ENCODE measurements around the gene PHACTR2. TPM values are rescaled to one million over a fixed set of nuclear protein-coding genes. Genes with fewer than 3 reads are reported as not detected.

PHACTR2 gene
- total and polyA plus RNA-seq, 7 experiments from 2014 or later = 10.0 to 42.2 (median 21.7) TPM

- ATAC-seq = no peak
- Mint-ChIP-seq H3K9me3 (peaks cover 0 to 9% (median 1%) of the 10 kb centered on the region in 11 donors), H3K36me3 (peaks cover 0 to 5% (median 5%) of the 10 kb centered on the region in 5 donors), H3K27me3 (peaks cover 10 to 39% (median 14%) of the 10 kb centered on the region in 5 donors), H3K4me1 (peaks cover 11 to 20% (median 14%) of the 10 kb centered on the region in 7 donors), H3K4me3 (no peak overlapping the region), H3K27ac (peak overlapping the region in 1 of 9 donors; percentile 21)
- H3K4me1 ChIP-seq (ENCODE audit: control insufficient read depth in 2 of 2, insufficient read depth in 2 of 2, low read length in 2 of 2) = peaks cover 0 to 8% of the 10 kb centered on the region in 2 donors
- intact Hi-C loops (cut with micrococcal nuclease) = no loop called here
- no peak overlapping the region for H3K4me3 ChIP-seq (ENCODE audit: low read length)
- CTCF ChIA-PET = no interaction called here
- H3K27me3 ChIP-seq (ENCODE audit: control insufficient read depth in 2 of 2, insufficient read depth in 2 of 2, low read length in 2 of 2) = no peaks in the 10 kb centered on the region
- POLR2A ChIA-PET = no interaction called here
- no peaks in the 10 kb centered on the region for H3K36me3 ChIP-seq (ENCODE audit: control insufficient read depth in 2 of 3, insufficient read depth in 3 of 3, low read length in 3 of 3)
- DNase-seq = no peak
- H3K27ac ChIP-seq (ENCODE audit: low read depth, low read length) = no peak overlapping the region
- H3K9me3 ChIP-seq (ENCODE audit: control insufficient read depth in 2 of 3, low read length in 3 of 3) = no peaks in the 10 kb centered on the region
Observed at GRCh38 chr6:143674483-143675381, 3.0 kb upstream of the PHACTR2 start.

GRCh38 chr6:143675382-143675900 lies 2.3 kb upstream of the PHACTR2 start:
- no peak overlapping the region for H3K4me3 ChIP-seq (ENCODE audit: low read length)
- H3K27ac Mint-ChIP-seq = peak overlapping the region in 2 of 9 donors; percentile 7 to 24
- peaks cover 11 to 22% (median 16%) of the 10 kb centered on the region in 7 donors for H3K4me1 Mint-ChIP-seq
- H3K36me3 ChIP-seq (ENCODE audit: control insufficient read depth in 2 of 3, insufficient read depth in 3 of 3, low read length in 3 of 3) = no peaks in the 10 kb centered on the region
- H3K27me3 ChIP-seq (ENCODE audit: control insufficient read depth in 2 of 2, insufficient read depth in 2 of 2, low read length in 2 of 2) = no peaks in the 10 kb centered on the region
- no peak overlapping the region for H3K4me3 Mint-ChIP-seq
- no peak overlapping the region for H3K27ac ChIP-seq (ENCODE audit: low read depth, low read length)
- CTCF ChIA-PET = no interaction called here
- DNase-seq (no peak), ATAC-seq (no peak)
- H3K9me3 ChIP-seq (ENCODE audit: control insufficient read depth in 2 of 3, low read length in 3 of 3) = no peaks in the 10 kb centered on the region
- peaks cover 0 to 7% (median 2%) of the 10 kb centered on the region in 5 donors for H3K36me3 Mint-ChIP-seq
- intact Hi-C loops (cut with micrococcal nuclease) = no loop called here
- H3K9me3 Mint-ChIP-seq = peaks cover 0 to 4% (median 0%) of the 10 kb centered on the region in 11 donors
- POLR2A ChIA-PET = no interaction called here
- H3K4me1 ChIP-seq (ENCODE audit: control insufficient read depth in 2 of 2, insufficient read depth in 2 of 2, low read length in 2 of 2) = peaks cover 0 to 8% of the 10 kb centered on the region in 2 donors
- H3K27me3 Mint-ChIP-seq = peaks cover 8 to 44% (median 14%) of the 10 kb centered on the region in 5 donors

- no peak for ATAC-seq
- no peak overlapping the region for H3K27ac ChIP-seq (ENCODE audit: low read depth, low read length)
- Mint-ChIP-seq H3K4me3 (no peak overlapping the region), H3K9me3 (peaks cover 0 to 3% (median 0%) of the 10 kb centered on the region in 11 donors), H3K27ac (peak overlapping the region in 1 of 9 donors; percentile 24), H3K36me3 (peaks cover 0 to 6% (median 0%) of the 10 kb centered on the region in 5 donors), H3K4me1 (peaks cover 11 to 25% (median 14%) of the 10 kb centered on the region in 7 donors), H3K27me3 (peaks cover 4 to 45% (median 14%) of the 10 kb centered on the region in 5 donors)
- intact Hi-C loops (cut with micrococcal nuclease) = no loop called here
- peaks cover 0 to 8% of the 10 kb centered on the region in 2 donors for H3K4me1 ChIP-seq (ENCODE audit: control insufficient read depth in 2 of 2, insufficient read depth in 2 of 2, low read length in 2 of 2)
- H3K9me3 ChIP-seq (ENCODE audit: control insufficient read depth in 2 of 3, low read length in 3 of 3) = no peaks in the 10 kb centered on the region
- no peaks in the 10 kb centered on the region for H3K27me3 ChIP-seq (ENCODE audit: control insufficient read depth in 2 of 2, insufficient read depth in 2 of 2, low read length in 2 of 2)
- no peak for DNase-seq
- CTCF ChIA-PET = no interaction called here
- POLR2A ChIA-PET = no interaction called here
- H3K4me3 ChIP-seq (ENCODE audit: low read length) = no peak overlapping the region
- no peaks in the 10 kb centered on the region for H3K36me3 ChIP-seq (ENCODE audit: control insufficient read depth in 2 of 3, insufficient read depth in 3 of 3, low read length in 3 of 3)
Observed at GRCh38 chr6:143675946-143676345, 1.8 kb upstream of the PHACTR2 start.

GRCh38 chr6:143676437-143677045 lies 1.2 kb upstream of the PHACTR2 start:
- POLR2A ChIA-PET = no interaction called here
- Histone ChIP-seq H3K9me3 (ENCODE audit: control insufficient read depth in 2 of 3, low read length in 3 of 3) (no peaks in the 10 kb centered on the region), H3K27ac (ENCODE audit: low read depth, low read length) (no peak overlapping the region), H3K4me3 (ENCODE audit: low read length) (no peak overlapping the region), H3K36me3 (ENCODE audit: control insufficient read depth in 2 of 3, insufficient read depth in 3 of 3, low read length in 3 of 3) (no peaks in the 10 kb centered on the region), H3K4me1 (ENCODE audit: control insufficient read depth in 2 of 2, insufficient read depth in 2 of 2, low read length in 2 of 2) (peaks cover 0 to 8% of the 10 kb centered on the region in 2 donors), H3K27me3 (ENCODE audit: control insufficient read depth in 2 of 2, insufficient read depth in 2 of 2, low read length in 2 of 2) (no peaks in the 10 kb centered on the region)
- Mint-ChIP-seq H3K27me3 (peaks cover 4 to 46% (median 14%) of the 10 kb centered on the region in 5 donors), H3K36me3 (peaks cover 0 to 6% (median 3%) of the 10 kb centered on the region in 5 donors), H3K27ac (no peak overlapping the region), H3K4me1 (peaks cover 7 to 29% (median 14%) of the 10 kb centered on the region in 7 donors), H3K9me3 (peaks cover 0 to 3% (median 0%) of the 10 kb centered on the region in 11 donors), H3K4me3 (peak overlapping the region in 3 of 10 donors; percentile 16 to 48 (median 22))
- CTCF ChIA-PET = no interaction called here
- no peak for ATAC-seq
- no peak for DNase-seq
- intact Hi-C loops (cut with micrococcal nuclease) = loop anchor here (1.0 kb wide), 1 partner anchor 167 kb away; the partner anchor contains the start of gene LTV1 (in 2 of the 2)

- Mint-ChIP-seq H3K27ac (peak overlapping the region in 2 of 9 donors; percentile 12 to 61), H3K4me1 (peaks cover 8 to 34% (median 14%) of the 10 kb centered on the region in 7 donors), H3K9me3 (peaks cover 0 to 11% (median 3%) of the 10 kb centered on the region in 11 donors), H3K36me3 (peaks cover 3 to 14% (median 8%) of the 10 kb centered on the region in 5 donors), H3K4me3 (peak overlapping the region; percentile 43 to 93 (median 72)), H3K27me3 (peaks cover 4 to 46% (median 14%) of the 10 kb centered on the region in 5 donors)
- DNase-seq (no peak), ATAC-seq (no peak)
- H3K27me3 ChIP-seq (ENCODE audit: control insufficient read depth in 2 of 2, insufficient read depth in 2 of 2, low read length in 2 of 2) = no peaks in the 10 kb centered on the region
- H3K4me1 ChIP-seq (ENCODE audit: control insufficient read depth in 2 of 2, insufficient read depth in 2 of 2, low read length in 2 of 2) = peaks cover 0 to 8% of the 10 kb centered on the region in 2 donors
- ChIA-PET CTCF (no interaction called here), POLR2A (no interaction called here)
- H3K4me3 ChIP-seq (ENCODE audit: low read length) = peak overlapping the region; percentile 62
- H3K36me3 ChIP-seq (ENCODE audit: control insufficient read depth in 2 of 3, insufficient read depth in 3 of 3, low read length in 3 of 3) = no peaks in the 10 kb centered on the region
- intact Hi-C loops (cut with micrococcal nuclease) = loop anchor here (1.0 kb wide), 1 partner anchor 166 kb away; the partner anchor contains the start of gene LTV1 (in 2 of the 2)
- H3K27ac ChIP-seq (ENCODE audit: low read depth, low read length) = no peak overlapping the region
- H3K9me3 ChIP-seq (ENCODE audit: control insufficient read depth in 2 of 3, low read length in 3 of 3) = no peaks in the 10 kb centered on the region
Observed at GRCh38 chr6:143677577-143677890, 231 bp upstream of the PHACTR2 start.

GRCh38 chr6:143679041-143679440 lies 1.3 kb downstream of the PHACTR2 start:
- ChIA-PET POLR2A (interaction anchor here (0.6 kb wide), 1 partner anchor 539 kb away, joined by 3 read pairs; no protein-coding TSS in a partner anchor), CTCF (no interaction called here)
- intact Hi-C loops (cut with micrococcal nuclease) = no loop called here
- Mint-ChIP-seq H3K4me1 (peaks cover 8 to 35% (median 15%) of the 10 kb centered on the region in 7 donors), H3K27me3 (peaks cover 4 to 46% (median 14%) of the 10 kb centered on the region in 5 donors), H3K9me3 (peaks cover 0 to 24% (median 4%) of the 10 kb centered on the region in 11 donors), H3K27ac (peak overlapping the region in 6 of 9 donors; percentile 32 to 78 (median 52)), H3K4me3 (peak overlapping the region; percentile 81 to 93 (median 86)), H3K36me3 (peaks cover 4 to 22% (median 11%) of the 10 kb centered on the region in 5 donors)
- peak overlapping the region; percentile 62 for H3K4me3 ChIP-seq (ENCODE audit: low read length)
- DNase-seq (peak in 4 of 9 donors; percentile 13 to 20 (median 17)), ATAC-seq (peak; percentile 24)
- peaks cover 0 to 8% of the 10 kb centered on the region in 2 donors for H3K4me1 ChIP-seq (ENCODE audit: control insufficient read depth in 2 of 2, insufficient read depth in 2 of 2, low read length in 2 of 2)
- H3K27ac ChIP-seq (ENCODE audit: low read depth, low read length) = no peak overlapping the region
- no peaks in the 10 kb centered on the region for H3K9me3 ChIP-seq (ENCODE audit: control insufficient read depth in 2 of 3, low read length in 3 of 3)
- H3K27me3 ChIP-seq (ENCODE audit: control insufficient read depth in 2 of 2, insufficient read depth in 2 of 2, low read length in 2 of 2) = no peaks in the 10 kb centered on the region
- no peaks in the 10 kb centered on the region for H3K36me3 ChIP-seq (ENCODE audit: control insufficient read depth in 2 of 3, insufficient read depth in 3 of 3, low read length in 3 of 3)

Data from naive thymus-derived CD4-positive, alpha-beta T cell (primary cell).